Smooth muscle cell (in vitro differentiated cells): ENCODE results near the gene ADAT3. TPM values are rescaled to one million over a fixed set of nuclear protein-coding genes. Genes with fewer than 3 reads are reported as not detected.

Experiments used
- DNase-seq: peaks from one replicate; lab custom pipeline; 2025; ENCODE audit not compliant: unreplicated experiment; lab: John Stamatoyannopoulos, UW
- H2AFZ ChIP-seq: fragments of 200-600 bp; sonication (generic); 2 replicates; pipeline ENCODE4 v1.6.0; 2016; ENCODE audit warnings: antibody characterized with exemption, low read depth, mild to moderate bottlenecking
- H3F3A ChIP-seq: fragments of 200-600 bp; sonication (generic); 2 replicates; pipeline ENCODE4 v1.6.0; 2017; ENCODE audit warnings: antibody characterized with exemption, low read depth
- H3K27ac ChIP-seq: fragments of 200-600 bp; sonication (generic); 2 replicates; pipeline ENCODE4 v1.5.1; 2016; ENCODE audit warnings: low read depth, mild to moderate bottlenecking
- H3K27me3 ChIP-seq: fragments of 200-600 bp; sonication (generic); 2 replicates; pipeline ENCODE4 v1.6.1; 2016; ENCODE audit warnings: low read depth, mild to moderate bottlenecking
- H3K36me3 ChIP-seq: fragments of 200-600 bp; sonication (generic); 2 replicates; pipeline ENCODE4 v1.5.1; 2016; ENCODE audit warnings: low read depth
- H3K4me1 ChIP-seq: fragments of 200-600 bp; sonication (generic); 2 replicates; pipeline ENCODE4 v1.5.1; 2016; ENCODE audit warnings: low read depth
- H3K4me2 ChIP-seq: fragments of 200-600 bp; sonication (generic); 2 replicates; pipeline ENCODE4 v1.6.0; 2016; ENCODE audit warnings: mild to moderate bottlenecking
- H3K4me3 ChIP-seq: fragments of 200-600 bp; sonication (generic); 2 replicates; pipeline ENCODE4 v1.5.1; 2016; ENCODE audit warnings: mild to moderate bottlenecking
- H3K79me2 ChIP-seq: fragments of 200-600 bp; sonication (generic); 2 replicates; pipeline ENCODE4 v1.6.0; 2016; ENCODE audit warnings: low read depth, mild to moderate bottlenecking
- H3K9ac ChIP-seq: fragments of 200-600 bp; sonication (generic); 2 replicates; pipeline ENCODE4 v1.6.0; 2016; ENCODE audit warnings: low read depth
- H3K9me3 ChIP-seq: fragments of 200-600 bp; sonication (generic); replicated peaks from 2 replicates; pipeline ENCODE4 v1.5.1; 2016; ENCODE audit warnings: low read depth
- H4K20me1 ChIP-seq: fragments of 200-600 bp; sonication (generic); 2 replicates; pipeline ENCODE4 v1.6.0; 2016; ENCODE audit warnings: low read depth
- WGBS: methylation state at CpG from one replicate; pipeline ENCODE4 v1.1.7; 2016; ENCODE audit warnings: low lambda C conversion rate; 5-methylcytosine and 5-hydroxymethylcytosine counted together
- polyA plus RNA-seq: library from polyadenylated mRNA; unstranded; fragments of >200 nt; fragmentation: Nextera tagmentation; extraction: Ambion mirVana; gene quantifications from 2 replicates; pipeline ENCODE4 v1.2.1, GENCODE V29; 2016
- total RNA-seq: library from RNA; depleted of rRNA; stranded (reverse); fragments of >200 nt; gene quantifications from 2 replicates; pipeline ENCODE4 v1.2.3, GENCODE V29; 2014
- TF ChIP-seq, protein P1 (sequence below): fragments of 200-600 bp; sonication (generic); IDR thresholded peaks from 2 replicates; pipeline ENCODE4 v1.5.1; 2017; ENCODE audit warnings: borderline replicate concordance, mild to moderate bottlenecking, antibody characterized with exemption; ENCODE audit not compliant: insufficient read depth, poor library complexity, severe bottlenecking

ADAT3 gene
- total and polyA plus RNA-seq, 2 experiments from 2014 or later: 0.58 to 2.0 TPM

DNA sequence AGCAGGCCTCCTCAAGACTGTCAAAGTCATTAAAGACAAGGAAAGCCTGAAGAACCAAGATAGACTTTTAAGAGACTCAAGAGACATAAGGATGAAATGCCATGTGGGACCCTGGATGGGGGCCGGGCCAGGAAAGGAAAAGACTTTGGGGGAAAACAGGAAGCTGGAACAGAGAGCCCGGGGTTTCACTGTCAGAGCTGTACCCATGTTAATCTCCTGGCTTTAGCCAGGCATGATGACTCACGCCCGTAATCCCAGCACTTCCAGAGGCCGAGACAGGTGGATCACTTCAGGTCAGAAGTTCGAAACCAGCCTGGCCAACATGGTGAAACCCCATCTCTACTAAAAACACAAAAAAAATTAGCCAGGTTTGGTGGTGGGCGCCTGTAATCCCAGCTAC lies 36.2 kb upstream of the ADAT3 start:
- H2AFZ ChIP-seq: no peak overlapping the region
- H3K4me1 ChIP-seq: peaks cover 8% of the 10 kb centered on the region
- DNase-seq: no peak
- H3K36me3 ChIP-seq: no peaks in the 10 kb centered on the region
- WGBS: 61% methylated on average over 7 of the region's 7 CpGs
- peaks cover 32% of the 10 kb centered on the region for H4K20me1 ChIP-seq
- peaks cover 18% of the 10 kb centered on the region for H3K79me2 ChIP-seq
- H3K4me2 ChIP-seq: no peak overlapping the region
- TF ChIP-seq, protein P1, sequence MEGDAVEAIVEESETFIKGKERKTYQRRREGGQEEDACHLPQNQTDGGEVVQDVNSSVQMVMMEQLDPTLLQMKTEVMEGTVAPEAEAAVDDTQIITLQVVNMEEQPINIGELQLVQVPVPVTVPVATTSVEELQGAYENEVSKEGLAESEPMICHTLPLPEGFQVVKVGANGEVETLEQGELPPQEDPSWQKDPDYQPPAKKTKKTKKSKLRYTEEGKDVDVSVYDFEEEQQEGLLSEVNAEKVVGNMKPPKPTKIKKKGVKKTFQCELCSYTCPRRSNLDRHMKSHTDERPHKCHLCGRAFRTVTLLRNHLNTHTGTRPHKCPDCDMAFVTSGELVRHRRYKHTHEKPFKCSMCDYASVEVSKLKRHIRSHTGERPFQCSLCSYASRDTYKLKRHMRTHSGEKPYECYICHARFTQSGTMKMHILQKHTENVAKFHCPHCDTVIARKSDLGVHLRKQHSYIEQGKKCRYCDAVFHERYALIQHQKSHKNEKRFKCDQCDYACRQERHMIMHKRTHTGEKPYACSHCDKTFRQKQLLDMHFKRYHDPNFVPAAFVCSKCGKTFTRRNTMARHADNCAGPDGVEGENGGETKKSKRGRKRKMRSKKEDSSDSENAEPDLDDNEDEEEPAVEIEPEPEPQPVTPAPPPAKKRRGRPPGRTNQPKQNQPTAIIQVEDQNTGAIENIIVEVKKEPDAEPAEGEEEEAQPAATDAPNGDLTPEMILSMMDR: no peak
- H3K27me3 ChIP-seq: no peaks in the 10 kb centered on the region
- no peak overlapping the region for H3K27ac ChIP-seq
- H3K4me3 ChIP-seq: no peak overlapping the region
- no peaks in the 10 kb centered on the region for H3F3A ChIP-seq
- no peak overlapping the region for H3K9ac ChIP-seq
- H3K9me3 ChIP-seq: no peaks in the 10 kb centered on the region

DNA sequence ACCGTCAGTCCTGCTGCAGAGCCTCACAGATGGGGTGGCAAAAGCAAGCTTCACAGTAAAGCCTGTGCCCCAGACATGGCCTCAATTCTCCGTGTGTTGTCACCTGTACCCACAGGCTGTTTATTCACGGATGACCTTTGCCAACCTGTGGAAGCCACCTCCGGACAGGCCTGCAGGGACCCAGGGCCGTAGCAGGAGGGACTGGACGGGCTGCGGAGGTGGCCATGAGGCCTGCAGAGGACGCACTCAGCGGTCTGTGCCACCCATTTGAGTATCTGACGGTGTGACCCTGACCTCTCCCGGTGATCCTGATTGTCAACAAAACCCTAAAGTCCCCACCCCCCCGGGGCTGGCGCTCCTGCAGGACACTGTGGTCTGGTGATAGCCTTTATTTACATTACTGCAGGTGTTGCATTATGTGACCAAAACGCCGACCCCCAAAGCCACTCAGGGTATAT lies 34.0 kb upstream of the ADAT3 start:
- Histone ChIP-seq H3K4me2 (no peak overlapping the region), H3K9me3 (no peaks in the 10 kb centered on the region), H3F3A (no peaks in the 10 kb centered on the region), H3K9ac (no peak overlapping the region), H3K27me3 (no peaks in the 10 kb centered on the region), H2AFZ (no peak overlapping the region), H4K20me1 (peaks cover 47% of the 10 kb centered on the region), H3K4me3 (no peak overlapping the region), H3K36me3 (no peaks in the 10 kb centered on the region), H3K79me2 (peaks cover 36% of the 10 kb centered on the region), H3K27ac (no peak overlapping the region), H3K4me1 (peaks cover 15% of the 10 kb centered on the region)
- TF ChIP-seq, protein P1: no peak
- 98% methylated on average over 15 of the region's 15 CpGs for WGBS
- DNase-seq: no peak

DNA sequence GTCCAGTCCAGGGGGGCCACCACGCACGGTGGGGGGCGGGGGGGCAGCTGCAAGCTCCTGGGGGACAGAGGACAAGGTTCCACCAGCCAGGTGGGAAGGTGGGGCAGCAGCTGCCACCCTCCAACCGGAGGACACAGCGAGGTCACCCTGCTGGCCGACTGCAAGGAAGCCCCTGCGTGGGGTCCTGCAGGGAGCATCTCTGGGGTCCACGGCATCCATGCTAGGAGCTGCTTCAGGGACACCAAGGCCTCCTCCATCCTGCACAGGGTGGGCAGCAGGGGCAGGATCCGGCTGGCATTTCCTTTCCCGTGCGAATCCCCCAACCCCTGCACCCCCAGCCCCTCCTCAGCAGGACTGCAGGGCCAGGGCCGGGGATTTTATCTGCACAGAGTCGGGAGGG lies 33.6 kb upstream of the ADAT3 start:
- no peak overlapping the region for H2AFZ ChIP-seq
- no peak for DNase-seq
- no peak overlapping the region for H3K9ac ChIP-seq
- H3K9me3 ChIP-seq: no peaks in the 10 kb centered on the region
- H3K79me2 ChIP-seq: peaks cover 36% of the 10 kb centered on the region
- no peak overlapping the region for H3K4me3 ChIP-seq
- H3K27ac ChIP-seq: no peak overlapping the region
- peaks cover 47% of the 10 kb centered on the region for H4K20me1 ChIP-seq
- no peak overlapping the region for H3K4me2 ChIP-seq
- H3K4me1 ChIP-seq: peaks cover 15% of the 10 kb centered on the region
- TF ChIP-seq, protein P1: no peak
- no peaks in the 10 kb centered on the region for H3F3A ChIP-seq
- H3K36me3 ChIP-seq: no peaks in the 10 kb centered on the region
- no peaks in the 10 kb centered on the region for H3K27me3 ChIP-seq
- 97% methylated on average over 10 of the region's 13 CpGs for WGBS

DNA sequence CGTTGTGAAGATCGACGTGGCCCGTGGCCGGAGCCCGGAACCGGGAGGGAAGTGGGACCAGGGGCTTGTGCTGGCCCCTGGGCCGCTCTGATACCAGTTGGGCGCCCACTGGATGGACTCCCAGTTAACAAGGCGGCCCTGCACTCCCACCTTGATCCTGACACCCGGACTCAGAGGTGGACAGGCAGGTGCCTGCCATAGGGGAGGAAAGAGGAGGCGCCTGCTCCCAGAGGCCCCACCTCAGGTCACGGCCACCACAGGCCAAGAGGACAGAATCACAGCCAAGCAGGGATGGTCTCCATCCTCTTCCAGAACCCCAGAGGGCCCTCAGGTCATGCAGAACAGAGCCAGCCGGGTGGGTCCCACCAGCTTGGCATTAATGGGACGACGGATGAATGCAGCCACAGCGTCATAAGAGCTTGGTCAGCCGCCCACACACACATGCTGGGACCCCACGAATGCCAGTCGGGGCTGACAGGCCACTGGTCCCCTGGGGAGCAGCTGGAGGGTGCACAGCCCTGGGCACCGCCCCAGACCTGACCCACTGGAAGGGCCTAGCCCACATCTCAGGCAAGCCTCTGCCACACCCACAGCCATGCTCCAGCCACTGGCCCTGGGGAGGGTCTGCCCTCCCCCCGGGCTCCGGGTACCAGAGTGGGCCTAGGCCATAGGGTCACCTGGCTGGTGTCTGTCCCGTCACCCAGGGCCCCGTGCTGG lies 32.2 kb upstream of the ADAT3 start:
- H4K20me1 ChIP-seq: peaks cover 47% of the 10 kb centered on the region
- WGBS: 91% methylated on average over 24 of the region's 25 CpGs
- no peaks in the 10 kb centered on the region for H3F3A ChIP-seq
- H3K4me1 ChIP-seq: peaks cover 15% of the 10 kb centered on the region
- DNase-seq: no peak
- no peaks in the 10 kb centered on the region for H3K9me3 ChIP-seq
- no peaks in the 10 kb centered on the region for H3K27me3 ChIP-seq
- TF ChIP-seq, protein P1: no peak
- H3K4me3 ChIP-seq: no peak overlapping the region
- no peak overlapping the region for H3K4me2 ChIP-seq
- H2AFZ ChIP-seq: no peak overlapping the region
- no peak overlapping the region for H3K9ac ChIP-seq
- no peaks in the 10 kb centered on the region for H3K36me3 ChIP-seq
- no peak overlapping the region for H3K27ac ChIP-seq
- peaks cover 36% of the 10 kb centered on the region for H3K79me2 ChIP-seq
